Measurements from ENCODE around the gene TMEM87A.

Gene TMEM87A

GRCh38 chr15:42207674-42208579 lies 65.3 kb downstream of the TMEM87A start, which contains the start of gene VPS39:
Gene VPS39, minus strand, starts transcription at chr15:42208304. Its CDS starts 151 bp downstream, at chr15:42208153.
- peak; percentile 66 to 83 for DNase-seq (ENCODE audit: low read depth in 2 of 2)

GRCh38 chr15:42206406-42206805 lies 66.8 kb downstream of the TMEM87A start:
- DNase-seq (ENCODE audit: low read depth in 2 of 2): no peak

GRCh38 chr15:42203891-42204290 lies 69.3 kb downstream of the TMEM87A start:
- no peak for DNase-seq (ENCODE audit: low read depth in 2 of 2)

- DNase-seq (ENCODE audit: low read depth in 2 of 2): no peak
Measured at GRCh38 chr15:42202653-42203052, 70.6 kb downstream of the TMEM87A start.

- no peak for DNase-seq (ENCODE audit: low read depth in 2 of 2)
Measured at GRCh38 chr15:42201801-42202200, 71.4 kb downstream of the TMEM87A start.

GRCh38 chr15:42199126-42199525 lies 74.1 kb downstream of the TMEM87A start:
- no peak for DNase-seq (ENCODE audit: low read depth in 2 of 2)

- DNase-seq (ENCODE audit: low read depth in 2 of 2): no peak
Measured at GRCh38 chr15:42198516-42198915, 74.7 kb downstream of the TMEM87A start.

GRCh38 chr15:42194513-42194912 lies 78.7 kb downstream of the TMEM87A start:
- DNase-seq (ENCODE audit: low read depth in 2 of 2): peak in 1 of 2 donors; percentile 8

- no peak for DNase-seq (ENCODE audit: low read depth in 2 of 2)
Measured at GRCh38 chr15:42193383-42193782, 79.8 kb downstream of the TMEM87A start.

- no peak for DNase-seq (ENCODE audit: low read depth in 2 of 2)
Measured at GRCh38 chr15:42191610-42192346, 81.5 kb downstream of the TMEM87A start.

GRCh38 chr15:42190370-42190769 lies 82.9 kb downstream of the TMEM87A start:
- no peak for DNase-seq (ENCODE audit: low read depth in 2 of 2)

GRCh38 chr15:42185801-42186200 lies 87.4 kb downstream of the TMEM87A start:
- no peak for DNase-seq (ENCODE audit: low read depth in 2 of 2)

- no peak for DNase-seq (ENCODE audit: low read depth in 2 of 2)
Measured at GRCh38 chr15:42184736-42185135, 88.5 kb downstream of the TMEM87A start.

- DNase-seq (ENCODE audit: low read depth in 2 of 2): no peak
Measured at GRCh38 chr15:42184296-42184695, 88.9 kb downstream of the TMEM87A start.

- DNase-seq (ENCODE audit: low read depth in 2 of 2): no peak
Measured at GRCh38 chr15:42182961-42183360, 90.3 kb downstream of the TMEM87A start.

GRCh38 chr15:42182328-42182886 lies 90.8 kb downstream of the TMEM87A start:
- DNase-seq (ENCODE audit: low read depth in 2 of 2): no peak

- no peak for DNase-seq (ENCODE audit: low read depth in 2 of 2)
Measured at GRCh38 chr15:42178056-42178455, 95.2 kb downstream of the TMEM87A start.

- no peak for DNase-seq (ENCODE audit: low read depth in 2 of 2)
Measured at GRCh38 chr15:42175671-42176070, 97.6 kb downstream of the TMEM87A start.

- DNase-seq (ENCODE audit: low read depth in 2 of 2): no peak
Measured at GRCh38 chr15:42172475-42172874, 100.8 kb downstream of the TMEM87A start.

GRCh38 chr15:42171795-42172194 lies 101.4 kb downstream of the TMEM87A start:
- no peak for DNase-seq (ENCODE audit: low read depth in 2 of 2)

GRCh38 chr15:42171122-42171521 lies 102.1 kb downstream of the TMEM87A start:
- no peak for DNase-seq (ENCODE audit: low read depth in 2 of 2)

- no peak for DNase-seq (ENCODE audit: low read depth in 2 of 2)
Measured at GRCh38 chr15:42166225-42166940, 106.8 kb downstream of the TMEM87A start.
